Stromal cell of bone marrow (primary cell): ENCODE results near the gene PIGT.
"Not testable (repeated sequence)": the region's sequence is repeated elsewhere in the genome, so short reads cannot be mapped to it uniquely, and the experiment has no call there.

Experiments
- DNase-seq: peaks from one replicate; pipeline ENCODE4 v3.0.0-alpha.2; 2012; ENCODE audit warnings: low read depth

The PIGT gene

DNA sequence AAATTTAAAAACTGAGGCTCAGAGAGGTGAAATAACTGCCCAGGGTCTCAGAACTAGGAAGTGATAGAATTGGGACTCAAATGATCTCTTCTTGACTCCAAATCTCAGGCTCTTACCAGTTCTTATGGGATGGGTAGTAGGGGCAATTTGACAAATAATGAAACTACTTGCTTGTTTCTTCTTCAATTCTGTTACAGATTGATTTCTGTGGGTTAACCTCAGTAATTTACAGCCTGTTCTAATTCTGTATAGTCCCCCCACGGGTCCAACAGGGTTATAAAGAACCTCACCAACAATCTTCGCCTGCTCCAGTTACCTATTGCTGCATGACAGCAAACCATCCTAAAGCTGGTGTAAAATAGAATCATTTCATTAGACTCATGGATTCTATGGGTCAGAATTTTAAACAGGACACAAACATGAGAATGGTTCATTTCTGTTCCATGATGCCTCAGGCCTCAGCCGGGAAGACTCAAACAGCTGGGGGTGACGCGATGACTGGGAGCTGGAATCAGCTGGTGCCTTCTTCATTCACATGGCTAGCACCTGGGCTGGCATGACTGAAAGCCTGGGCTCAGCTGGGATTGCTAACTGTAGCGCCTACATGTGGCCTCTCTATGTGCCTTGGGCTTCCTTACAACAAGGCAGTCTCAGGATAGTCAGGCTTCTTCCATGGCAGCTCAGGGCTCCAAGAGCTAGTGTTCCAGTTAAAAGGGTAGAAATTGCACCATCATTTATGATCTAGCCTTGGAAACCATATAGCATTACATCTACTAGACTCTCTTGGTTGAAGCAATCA is 47.0 kb downstream of the PIGT start:
- DNase-seq = no peak

DNA sequence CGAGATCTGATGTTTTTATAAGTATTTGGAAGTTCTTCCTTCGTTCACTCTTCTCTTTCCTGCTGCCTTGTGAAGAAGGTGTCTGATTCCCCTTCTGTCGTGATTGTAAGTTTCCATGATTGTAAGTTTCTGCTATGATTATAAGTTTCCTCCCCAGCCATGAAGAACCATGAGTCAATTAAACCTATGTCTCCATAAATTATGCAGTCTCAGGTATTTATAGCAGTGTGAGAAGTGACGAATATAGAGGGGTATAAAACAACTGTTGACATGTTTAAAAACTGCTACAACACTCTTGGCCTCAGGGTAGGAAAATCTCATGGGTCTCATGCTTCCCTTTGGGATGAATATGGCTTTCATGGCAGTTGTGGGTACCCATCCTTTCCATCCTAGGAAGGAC is 47.8 kb downstream of the PIGT start:
- DNase-seq = no peak

DNA sequence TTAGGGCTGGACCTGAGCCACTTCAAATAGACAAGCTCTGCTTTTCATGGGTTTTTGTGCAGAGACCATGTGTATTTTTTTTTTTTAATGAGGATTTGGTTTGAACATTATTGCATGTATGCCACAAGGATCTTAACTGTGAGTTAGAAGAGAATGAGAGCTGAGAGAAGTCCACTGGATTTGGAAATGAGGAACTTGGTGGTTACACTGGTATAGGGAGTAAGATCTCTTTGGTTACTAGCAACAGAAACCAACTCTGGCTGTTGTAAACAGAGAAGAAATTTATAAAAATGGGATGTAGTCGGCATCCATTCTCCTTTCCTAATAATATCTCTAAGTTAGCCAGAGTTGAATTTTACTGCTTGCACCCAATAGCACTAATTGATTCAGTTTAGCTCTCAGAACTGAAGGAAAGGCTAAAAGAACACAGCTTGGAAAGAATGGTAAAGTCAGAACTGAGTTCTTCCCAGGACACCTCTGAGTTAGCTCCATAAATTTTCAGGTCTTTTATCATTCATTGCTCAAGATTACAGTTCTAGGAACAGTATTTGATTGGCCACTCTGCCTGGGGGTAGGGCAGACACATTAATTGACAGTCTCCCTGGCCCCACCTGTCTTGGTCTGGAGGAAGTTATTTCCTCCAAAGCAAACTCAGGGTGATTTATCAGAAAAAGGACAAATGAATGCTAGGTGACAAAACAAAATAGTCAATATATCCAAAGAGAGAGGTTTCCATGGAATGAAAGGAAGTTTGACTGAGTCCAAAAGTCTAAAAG is 49.7 kb downstream of the PIGT start:
- DNase-seq = no peak

DNA sequence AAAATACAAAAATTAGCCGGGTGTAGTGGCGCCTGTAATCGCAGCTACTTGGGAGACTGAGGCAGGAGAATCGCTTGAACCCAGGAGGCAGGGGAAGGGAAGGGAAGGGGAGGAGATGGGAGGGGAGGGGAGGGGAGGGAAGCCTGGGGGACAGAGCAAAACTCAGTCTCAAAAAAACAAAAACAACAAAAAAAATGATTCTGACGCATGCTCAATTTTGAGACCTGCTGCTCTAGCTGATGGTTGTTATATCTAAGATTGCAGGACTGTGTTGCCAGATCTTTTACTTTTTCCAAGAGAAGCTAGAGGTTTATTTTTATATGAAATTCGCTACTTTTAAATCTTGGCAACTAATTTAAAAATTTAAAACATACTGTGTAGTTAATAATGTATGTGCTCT is 51.2 kb downstream of the PIGT start:
- DNase-seq = no peak

GRCh38 chr20:45467861-45468260 is 51.9 kb downstream of the PIGT start:
- no peak for DNase-seq

GRCh38 chr20:45469336-45470261 is 53.7 kb downstream of the PIGT start, which contains the start of gene WFDC2:
Gene WFDC2 (plus strand): TSS chr20:45469753. CDS start chr20:45469782, 29 bp downstream.
- DNase-seq = no peak

DNA sequence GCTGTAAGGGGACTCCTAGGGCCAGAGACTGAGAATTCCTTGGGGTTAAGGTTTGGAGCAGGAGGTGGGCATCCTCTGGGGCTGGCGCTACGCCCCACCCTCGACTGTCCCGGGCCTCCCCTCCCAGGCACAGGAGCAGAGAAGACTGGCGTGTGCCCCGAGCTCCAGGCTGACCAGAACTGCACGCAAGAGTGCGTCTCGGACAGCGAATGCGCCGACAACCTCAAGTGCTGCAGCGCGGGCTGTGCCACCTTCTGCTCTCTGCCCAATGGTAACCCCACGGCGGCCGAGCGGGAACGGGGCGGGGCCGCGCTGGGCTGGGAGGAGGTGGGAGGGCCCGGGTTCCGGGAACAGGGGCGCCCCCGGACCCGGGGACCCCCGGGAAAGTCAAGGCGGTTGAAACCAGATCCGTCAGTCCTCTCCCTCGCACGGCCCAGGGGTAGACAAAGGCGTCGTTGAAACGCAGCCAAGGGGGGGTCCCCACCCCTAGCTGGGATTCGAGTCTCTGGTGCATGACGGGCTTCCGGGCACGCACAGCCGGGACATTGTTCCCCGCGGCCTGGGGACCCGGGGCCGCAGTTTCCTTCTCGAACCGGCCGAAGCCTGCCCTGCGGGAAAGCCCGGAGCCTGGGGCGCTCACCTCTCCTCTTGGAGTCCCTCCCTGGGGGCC is 54.5 kb downstream of the PIGT start:
- DNase-seq = no peak

GRCh38 chr20:45470937-45471336 is 55.0 kb downstream of the PIGT start:
- DNase-seq = no peak

DNA sequence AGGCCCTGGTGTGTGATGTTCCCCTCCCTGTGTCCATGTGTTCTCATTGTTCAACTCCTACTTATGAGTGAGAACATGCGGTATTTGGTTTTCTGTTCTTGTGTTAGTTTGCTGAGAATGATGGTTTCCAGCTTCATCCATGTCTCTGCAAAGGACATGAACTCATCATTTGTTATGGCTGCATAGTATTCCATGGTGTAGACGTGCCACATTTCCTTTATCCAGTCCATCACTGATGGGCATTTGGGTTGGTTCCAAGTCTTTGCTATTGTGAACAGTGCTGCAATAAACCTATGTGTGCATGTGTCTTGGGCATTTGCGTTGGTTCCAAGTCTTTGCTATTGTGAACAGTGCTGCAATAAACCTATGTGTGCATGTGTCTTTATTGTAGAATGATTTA is 56.3 kb downstream of the PIGT start:
- not testable (repeated sequence) for DNase-seq
